HCT116 (cell line): Measurements from ENCODE around the gene COPS9. TPM values are rescaled to one million over a fixed set of nuclear protein-coding genes. Genes with fewer than 3 reads are reported as not detected.

Experiments used
- ATAC-seq: fragments of 200-7000 bp; cut with Tn5 transposase; 2 replicates; pipeline ENCODE4 v1.9.1; 2020; ENCODE audit warnings: mild to moderate bottlenecking, moderate library complexity
- BruUV-seq: library from RNA; stranded (reverse); fragments of 400-500 nt; replicated peaks from 2 replicates; lab custom pipeline; 2021; lab: Mats Ljungman, UMichigan
- CTCF ChIA-PET: fragments of 300-600 bp; sonication (Branson Sonifier 250); formaldehyde crosslinking; loops from one replicate; lab custom pipeline; 2021; ENCODE audit warnings: antibody characterized with exemption; lab: Charles Lee
- POLR2A ChIA-PET: fragments of 300-600, 350-600 bp; sonication (Branson Sonifier 250); formaldehyde crosslinking; loops from one replicate; lab custom pipeline; 2021; ENCODE audit warnings: antibody characterized with exemption; lab: Charles Lee
- RAD21 ChIA-PET, 2 experiments: fragments of 300-600 bp; sonication (Branson Sonifier 250); formaldehyde crosslinking; loops; one replicate each; lab custom pipeline; 2023; ENCODE audit warnings: low total read pairs in 2 of 2; ENCODE audit not compliant: uncharacterized antibody in 2 of 2, unreplicated experiment in 2 of 2, low non-redundant PET in 1 of 2; lab: Charles Lee
- DNase-seq: peaks from one replicate; pipeline ENCODE4 v3.0.0-alpha.2; 2010; ENCODE audit warnings: low read depth, low spot score
- H2AFZ ChIP-seq: fragments of 200-600 bp; shearing (Covaris generic), sonication (generic); 2 replicates; pipeline ENCODE4 v1.6.1; 2017; ENCODE audit warnings: low read depth, mixed run types, mixed read lengths, antibody characterized with exemption, low read length; ENCODE audit not compliant: poor library complexity, severe bottlenecking
- H3K27ac ChIP-seq: 2 replicates; pipeline ENCODE4 v1.5.1; 2012; ENCODE audit warnings: low read depth, low read length
- H3K27me3 ChIP-seq: fragments of 200-600 bp; sonication (generic); 2 replicates; pipeline ENCODE4 v1.6.1; 2016; ENCODE audit warnings: mixed run types, low read length, mixed read lengths; ENCODE audit not compliant: insufficient read depth
- H3K36me3 ChIP-seq, 2 experiments: fragments of 200-500 bp in 1 of 2; fragments of 200-600 bp in 1 of 2; sonication (Bioruptor generic) in 1 of 2; sonication (generic) in 1 of 2; 2 replicates each; pipeline versions ENCODE4 v1.5.1 to v1.6.1; 2014 to 2016; ENCODE audit warnings: low read length in 2 of 2, inconsistent platforms in 1 of 2, mixed read lengths in 1 of 2, mixed run types in 1 of 2; ENCODE audit not compliant: insufficient read depth in 2 of 2, control insufficient read depth in 1 of 2
- H3K4me1 ChIP-seq, 2 experiments: fragments of 200-600 bp in 1 of 2; sonication (generic) in 1 of 2; 2 replicates each; pipeline versions ENCODE4 v1.5.1 to v1.6.1; 2012 to 2017; ENCODE audit warnings: low read length in 2 of 2, inconsistent platforms in 1 of 2, mild to moderate bottlenecking in 1 of 2, mixed read lengths in 1 of 2, mixed run types in 1 of 2, moderate library complexity in 1 of 2; ENCODE audit not compliant: insufficient read depth in 2 of 2, control insufficient read depth in 1 of 2
- H3K4me2 ChIP-seq: fragments of 200-600 bp; sonication (generic); 2 replicates; pipeline ENCODE4 v1.6.1; 2017; ENCODE audit warnings: mixed run types, low read length, mixed read lengths
- H3K4me3 ChIP-seq, 2 experiments: fragments of 200-600 bp in 1 of 2; sonication (generic) in 1 of 2; replicated peaks in 1 of 2; 2 replicates each; pipeline ENCODE4 v1.5.1; 2011 to 2016; ENCODE audit warnings: low read length in 2 of 2, control low read depth in 1 of 2, low read depth in 1 of 2, mild to moderate bottlenecking in 1 of 2, mixed read lengths in 1 of 2, mixed run types in 1 of 2
- H3K79me2 ChIP-seq: fragments of 200-600 bp; sonication (generic); 2 replicates; pipeline ENCODE4 v1.6.1; 2017; ENCODE audit warnings: mild to moderate bottlenecking, mixed run types, low read length, moderate library complexity, mixed read lengths; ENCODE audit not compliant: insufficient read depth
- H3K9ac ChIP-seq: fragments of 200-600 bp; sonication (generic); 2 replicates; pipeline ENCODE4 v1.6.1; 2016; ENCODE audit warnings: low read length, mixed read lengths
- H3K9me2 ChIP-seq: fragments of 200-600 bp; sonication (generic), shearing (Covaris generic); 2 replicates; pipeline ENCODE4 v1.6.1; 2017; ENCODE audit warnings: mixed run types, mild to moderate bottlenecking, moderate library complexity; ENCODE audit not compliant: insufficient read depth
- H3K9me3 ChIP-seq, 2 experiments: fragments of 200-500 bp in 1 of 2; fragments of 200-600 bp in 1 of 2; sonication (Bioruptor generic) in 1 of 2; sonication (generic) in 1 of 2; 2 replicates each; pipeline ENCODE4 v1.6.1; 2014 to 2017; ENCODE audit warnings: low read length in 2 of 2, mixed read lengths in 2 of 2, inconsistent platforms in 1 of 2, low read depth in 1 of 2, mild to moderate bottlenecking in 1 of 2, mixed run types in 1 of 2, moderate library complexity in 1 of 2; ENCODE audit not compliant: control insufficient read depth in 1 of 2, insufficient read depth in 1 of 2
- H4K20me1 ChIP-seq: fragments of 200-600 bp; sonication (generic), shearing (Covaris generic); 2 replicates; pipeline ENCODE4 v1.6.1; 2017; ENCODE audit warnings: mixed run types, mild to moderate bottlenecking, moderate library complexity; ENCODE audit not compliant: insufficient read depth
- CBX3 ChIP-seq: IDR thresholded peaks from 2 replicates; pipeline ENCODE4 v1.6.1; 2012; ENCODE audit warnings: low read depth
- ELF1 ChIP-seq: IDR thresholded peaks from 2 replicates; pipeline ENCODE4 v1.6.1; 2012; ENCODE audit warnings: low read depth, borderline replicate concordance
- EZH2 ChIP-seq: fragments of 200-600 bp; sonication (generic); IDR thresholded peaks from 2 replicates; pipeline ENCODE4 v1.6.1; 2017; ENCODE audit warnings: antibody characterized with exemption, mixed run types
- JUND ChIP-seq: IDR thresholded peaks from 2 replicates; pipeline ENCODE4 v1.6.1; 2012
- SP1 ChIP-seq: IDR thresholded peaks from 2 replicates; pipeline ENCODE4 v1.6.1; 2012; ENCODE audit warnings: low read depth
- YY1 ChIP-seq: IDR thresholded peaks from 2 replicates; pipeline ENCODE4 v1.6.1; 2011; ENCODE audit warnings: low read length, low read depth, moderate library complexity, mild to moderate bottlenecking; ENCODE audit not compliant: insufficient replicate concordance; ENCODE audit errors: extremely low read depth
- ZFX ChIP-seq: fragments of 450-650 bp; IDR thresholded peaks from 2 replicates; pipeline ENCODE4 v1.6.1; 2017
- intact Hi-C: fragments of 100-400 bp; cut with micrococcal nuclease; formaldehyde crosslinking; loops from 2 replicates; pipeline ENCODE4 v1.10.0; 2022
- total RNA-seq: library from RNA; stranded (reverse); gene quantifications from one replicate; pipeline ENCODE4 v1.2.1, GENCODE V29; 2021; ENCODE audit not compliant: unreplicated experiment
- TF ChIP-seq, protein P1 (sequence below), 3 experiments: fragments of 200-600 bp in 1 of 3; sonication (generic) in 1 of 3; IDR thresholded peaks in 2 of 3; conservative IDR thresholded peaks in 1 of 3; 2 replicates each; pipeline ENCODE4 v1.5.1; 2012 to 2017; ENCODE audit warnings: low read depth in 2 of 3, low read length in 2 of 3, antibody characterized with exemption in 1 of 3, borderline replicate concordance in 1 of 3, control low read depth in 1 of 3, mild to moderate bottlenecking in 1 of 3, mixed read lengths in 1 of 3, mixed run types in 1 of 3, moderate library complexity in 1 of 3; ENCODE audit not compliant: insufficient read depth in 1 of 3

COPS9 gene
- total RNA-seq, 1 experiment from 2014 or later, result 111 TPM

DNA sequence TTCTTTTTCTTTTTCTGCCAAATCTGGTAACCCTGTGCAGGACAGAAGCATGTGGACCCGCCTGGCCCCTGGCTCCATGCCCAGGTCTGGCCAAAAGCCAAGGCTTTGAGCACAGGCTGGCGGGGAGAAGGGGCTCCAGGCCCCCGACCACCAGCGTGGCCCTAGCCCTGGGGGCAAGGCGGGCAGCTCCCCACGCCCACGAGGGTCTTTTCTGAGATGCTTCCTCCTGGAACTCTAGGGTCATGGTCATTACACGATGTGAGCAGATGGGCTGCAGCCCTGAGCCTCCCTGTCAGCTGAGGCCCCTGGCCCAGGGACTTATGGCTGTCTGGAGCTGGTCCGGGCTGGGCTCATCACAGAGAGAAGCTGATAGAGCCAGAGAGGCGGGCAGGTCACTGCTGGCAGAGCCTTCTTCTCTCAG lies 10.0 kb upstream of the COPS9 start (continued):
- TF ChIP-seq, protein P1, sequence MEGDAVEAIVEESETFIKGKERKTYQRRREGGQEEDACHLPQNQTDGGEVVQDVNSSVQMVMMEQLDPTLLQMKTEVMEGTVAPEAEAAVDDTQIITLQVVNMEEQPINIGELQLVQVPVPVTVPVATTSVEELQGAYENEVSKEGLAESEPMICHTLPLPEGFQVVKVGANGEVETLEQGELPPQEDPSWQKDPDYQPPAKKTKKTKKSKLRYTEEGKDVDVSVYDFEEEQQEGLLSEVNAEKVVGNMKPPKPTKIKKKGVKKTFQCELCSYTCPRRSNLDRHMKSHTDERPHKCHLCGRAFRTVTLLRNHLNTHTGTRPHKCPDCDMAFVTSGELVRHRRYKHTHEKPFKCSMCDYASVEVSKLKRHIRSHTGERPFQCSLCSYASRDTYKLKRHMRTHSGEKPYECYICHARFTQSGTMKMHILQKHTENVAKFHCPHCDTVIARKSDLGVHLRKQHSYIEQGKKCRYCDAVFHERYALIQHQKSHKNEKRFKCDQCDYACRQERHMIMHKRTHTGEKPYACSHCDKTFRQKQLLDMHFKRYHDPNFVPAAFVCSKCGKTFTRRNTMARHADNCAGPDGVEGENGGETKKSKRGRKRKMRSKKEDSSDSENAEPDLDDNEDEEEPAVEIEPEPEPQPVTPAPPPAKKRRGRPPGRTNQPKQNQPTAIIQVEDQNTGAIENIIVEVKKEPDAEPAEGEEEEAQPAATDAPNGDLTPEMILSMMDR (IDR thresholded peaks at IDR 0.05 in 2 of 3, conservative IDR thresholded peaks at IDR 0.05 in 1 of 3; ENCODE audit: borderline replicate concordance in 1 of 3, insufficient read depth in 1 of 3, low read depth in 2 of 3, low read length in 2 of 3), result no peak
- no peak for TF ChIP-seq SP1
- no peak for TF ChIP-seq CBX3
- TF ChIP-seq JUND, result no peak
- TF ChIP-seq ZFX, result no peak

DNA sequence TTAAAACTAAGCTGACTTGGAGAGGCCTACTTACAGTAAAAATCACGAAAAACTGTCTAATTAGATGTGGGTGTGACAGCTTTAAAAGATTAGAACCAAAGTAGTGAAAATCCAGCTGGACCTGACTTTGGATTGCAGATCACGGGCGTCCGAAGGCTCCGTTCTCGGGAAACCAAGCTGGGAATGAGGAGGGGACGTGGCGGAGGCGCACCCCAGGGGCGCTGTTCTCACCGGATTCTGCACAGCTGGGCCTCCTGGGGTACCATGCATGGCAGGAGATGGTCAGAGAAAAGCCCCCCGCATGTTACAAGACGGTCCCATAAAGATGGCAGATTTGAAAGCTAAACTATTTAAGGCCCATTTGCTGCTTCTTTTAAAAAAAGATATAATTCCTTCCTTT lies 9.4 kb upstream of the COPS9 start:
- BruUV-seq, result no TSS peak
- no peak overlapping the region for H3K9ac ChIP-seq
- DNase-seq (no peak), ATAC-seq (no peak)
- RAD21 ChIA-PET, result interaction anchor here in 1 of 2 experiments (0.7 to 1.0 kb wide), 2 partner anchors 84 to 124 kb away, joined by 4 to 7 read pairs; no protein-coding TSS in a partner anchor
- H3K27ac ChIP-seq, result no peak overlapping the region
- no peaks in the 10 kb centered on the region for H3K79me2 ChIP-seq
- no peaks in the 10 kb centered on the region for H3K36me3 ChIP-seq
- peaks cover 0 to 2% of the 10 kb centered on the region in 2 experiments; a peak in 1 of 4 replicates for H3K9me3 ChIP-seq
- peaks cover 0 to 8% of the 10 kb centered on the region in 2 experiments; a peak in 1 of 4 replicates for H3K4me1 ChIP-seq
- H3K4me2 ChIP-seq, result no peak overlapping the region
- intact Hi-C loops, result loop anchor here (2.0 kb wide), 1 partner anchor 321 kb away; no protein-coding TSS in a partner anchor
- POLR2A ChIA-PET, result no interaction called here
- no peak overlapping the region for H3K4me3 ChIP-seq
- no peak overlapping the region for H2AFZ ChIP-seq
- no peaks in the 10 kb centered on the region for H3K9me2 ChIP-seq
- H4K20me1 ChIP-seq, result no peaks in the 10 kb centered on the region
- H3K27me3 ChIP-seq, result no peaks in the 10 kb centered on the region
- TF ChIP-seq YY1 (no peak), ELF1 (no peak), EZH2 (no peak)
- CTCF ChIA-PET, result interaction anchor here (6.2 kb wide), 1 partner anchor 85 kb away, joined by 64 read pairs; no protein-coding TSS in a partner anchor
